HepG2 (cell line): ENCODE results near the gene WNT9A. TPM values are rescaled to one million over a fixed set of nuclear protein-coding genes. Genes with fewer than 3 reads are reported as not detected.

Experiments used
- FOXK2 ChIP-seq: fragments of 450-650 bp; IDR thresholded peaks from 2 replicates; pipeline ENCODE4 v1.6.1; 2016
- MLXIP ChIP-seq: sonication (generic); formaldehyde crosslinking; IDR thresholded peaks from 2 replicates; pipeline ENCODE4 v1.9.0; 2021; ENCODE audit warnings: missing genetic modification reagents, borderline replicate concordance
- MNT ChIP-seq: fragments of 450-650 bp; IDR thresholded peaks from 2 replicates; pipeline ENCODE4 v1.6.1; 2016
- ZNF747 ChIP-seq: sonication (generic); formaldehyde crosslinking; IDR thresholded peaks from 2 replicates; pipeline ENCODE4 v1.8.1; 2023; ENCODE audit warnings: missing genetic modification reagents, mild to moderate bottlenecking, borderline replicate concordance
- polyA plus RNA-seq, 8 experiments: library from polyadenylated mRNA; depleted of rRNA in 3 of 8; stranded (reverse) in 7 of 8; unstranded in 1 of 8; fragments of >200 nt; fragmentation: Illumina TruSeq in 4 of 8; extraction: Trizol in 4 of 8; gene quantifications; 2 replicates each; pipeline versions ENCODE4 v1.2.1 to v1.2.3, GENCODE V29; 2011 to 2016; ENCODE audit warnings: low read depth in 4 of 8, missing spikeins in 1 of 8, mixed read lengths in 1 of 8; ENCODE audit not compliant: insufficient read depth in 1 of 8
- total RNA-seq, 5 experiments: library from RNA; depleted of rRNA; stranded (reverse); fragments of >200 nt; fragmentation: Illumina TruSeq; extraction: Trizol; gene quantifications; 2 replicates each; pipeline ENCODE4 v1.2.3, GENCODE V29; 2016; ENCODE audit warnings: low read depth in 1 of 5
- TF ChIP-seq, protein P1 (sequence below): sonication (generic); formaldehyde crosslinking; conservative IDR thresholded peaks from 2 replicates; pipeline ENCODE4 v1.8.0; 2022; ENCODE audit warnings: mild to moderate bottlenecking, moderate library complexity, missing genetic modification reagents

The WNT9A gene
- total and polyA plus RNA-seq, 2 of the 13 experiments (the other 11 are each of a cell fraction or from before 2014, with no cell fraction given), result 0.04 TPM; not detected in 1

DNA sequence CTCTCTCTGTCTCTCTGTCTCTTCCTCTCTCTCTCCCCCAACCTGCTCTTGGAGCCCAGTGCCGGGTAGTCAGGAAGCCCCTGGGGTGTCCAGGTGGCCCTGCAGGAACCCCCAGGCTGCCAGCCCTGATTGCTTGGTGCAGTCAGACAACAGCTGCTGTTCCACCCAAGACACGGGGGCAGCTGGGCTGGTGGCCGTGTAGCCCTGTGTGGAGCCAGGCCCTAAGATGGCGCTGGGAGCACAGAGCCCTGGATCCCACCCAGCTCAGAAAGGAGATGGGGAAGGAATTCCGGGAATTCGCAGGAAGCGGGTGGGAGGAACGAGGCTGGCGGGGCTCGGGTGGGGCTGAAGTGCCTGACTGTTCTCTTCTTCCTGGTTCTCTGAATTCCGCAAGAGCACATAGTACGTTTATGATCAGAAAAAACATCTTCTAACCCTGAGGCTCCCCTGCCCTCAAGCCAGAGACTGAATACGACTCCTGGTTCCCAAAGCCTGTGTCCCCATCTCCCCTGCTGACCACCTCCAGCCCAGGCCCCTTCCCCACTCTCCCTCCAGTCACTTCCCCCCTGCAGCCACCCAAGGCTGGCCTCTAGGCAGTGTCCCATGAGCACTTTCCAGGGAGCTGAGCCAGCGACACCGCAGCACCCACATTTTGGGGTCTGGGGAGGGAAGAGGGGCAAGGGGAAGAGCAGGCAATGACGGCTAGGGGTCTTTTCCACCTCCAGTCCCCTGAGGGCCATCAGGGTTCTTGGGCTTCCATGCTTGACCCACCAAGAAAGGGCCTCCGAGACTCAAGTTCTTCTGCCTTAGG lies 55.0 kb downstream of the WNT9A start (continued):
- TF ChIP-seq MNT, result no peak
- TF ChIP-seq, protein P1, sequence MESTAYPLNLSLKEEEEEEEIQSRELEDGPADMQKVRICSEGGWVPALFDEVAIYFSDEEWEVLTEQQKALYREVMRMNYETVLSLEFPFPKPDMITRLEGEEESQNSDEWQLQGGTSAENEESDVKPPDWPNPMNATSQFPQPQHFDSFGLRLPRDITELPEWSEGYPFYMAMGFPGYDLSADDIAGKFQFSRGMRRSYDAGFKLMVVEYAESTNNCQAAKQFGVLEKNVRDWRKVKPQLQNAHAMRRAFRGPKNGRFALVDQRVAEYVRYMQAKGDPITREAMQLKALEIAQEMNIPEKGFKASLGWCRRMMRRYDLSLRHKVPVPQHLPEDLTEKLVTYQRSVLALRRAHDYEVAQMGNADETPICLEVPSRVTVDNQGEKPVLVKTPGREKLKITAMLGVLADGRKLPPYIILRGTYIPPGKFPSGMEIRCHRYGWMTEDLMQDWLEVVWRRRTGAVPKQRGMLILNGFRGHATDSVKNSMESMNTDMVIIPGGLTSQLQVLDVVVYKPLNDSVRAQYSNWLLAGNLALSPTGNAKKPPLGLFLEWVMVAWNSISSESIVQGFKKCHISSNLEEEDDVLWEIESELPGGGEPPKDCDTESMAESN (CRISPR knock-in tag), result no peak
- TF ChIP-seq FOXK2, result no peak
- no peak for TF ChIP-seq ZNF747 (CRISPR knock-in tag)
- TF ChIP-seq MLXIP (CRISPR knock-in tag), result no peak
